GM06990 (cell line): ENCODE measurements around the gene AKAP17A.

Experiments
- DNase-seq: peaks from one replicate; pipeline ENCODE4 v3.0.0-alpha.2; 2011; ENCODE audit not compliant: insufficient read length; ENCODE audit errors: extremely low read depth
- H3K27me3 ChIP-seq: replicated peaks from 2 replicates; pipeline ENCODE4 v1.6.0; 2011; ENCODE audit warnings: low read length; ENCODE audit not compliant: control insufficient read depth, insufficient read depth
- H3K36me3 ChIP-seq: 2 replicates; pipeline ENCODE4 v1.5.1; 2011; ENCODE audit warnings: low read length; ENCODE audit not compliant: control insufficient read depth, insufficient read depth
- H3K4me3 ChIP-seq: replicated peaks from 2 replicates; pipeline ENCODE4 v1.5.1; 2011; ENCODE audit warnings: low read depth, mild to moderate bottlenecking, control low read depth, low read length
- CTCF ChIP-seq: IDR thresholded peaks from 2 replicates; pipeline ENCODE4 v1.5.1; 2011; ENCODE audit warnings: low read length, control low read depth, mild to moderate bottlenecking, inconsistent platforms; ENCODE audit not compliant: insufficient read depth, poor library complexity, severe bottlenecking

The AKAP17A gene, protein sequence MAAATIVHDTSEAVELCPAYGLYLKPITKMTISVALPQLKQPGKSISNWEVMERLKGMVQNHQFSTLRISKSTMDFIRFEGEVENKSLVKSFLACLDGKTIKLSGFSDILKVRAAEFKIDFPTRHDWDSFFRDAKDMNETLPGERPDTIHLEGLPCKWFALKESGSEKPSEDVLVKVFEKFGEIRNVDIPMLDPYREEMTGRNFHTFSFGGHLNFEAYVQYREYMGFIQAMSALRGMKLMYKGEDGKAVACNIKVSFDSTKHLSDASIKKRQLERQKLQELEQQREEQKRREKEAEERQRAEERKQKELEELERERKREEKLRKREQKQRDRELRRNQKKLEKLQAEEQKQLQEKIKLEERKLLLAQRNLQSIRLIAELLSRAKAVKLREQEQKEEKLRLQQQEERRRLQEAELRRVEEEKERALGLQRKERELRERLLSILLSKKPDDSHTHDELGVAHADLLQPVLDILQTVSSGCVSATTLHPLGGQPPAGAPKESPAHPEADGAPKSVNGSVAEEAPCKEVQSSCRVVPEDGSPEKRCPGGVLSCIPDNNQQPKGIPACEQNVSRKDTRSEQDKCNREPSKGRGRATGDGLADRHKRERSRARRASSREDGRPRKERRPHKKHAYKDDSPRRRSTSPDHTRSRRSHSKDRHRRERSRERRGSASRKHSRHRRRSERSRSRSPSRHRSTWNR

GRCh38 chrX:1591102-1591862 is at the start of gene AKAP17A:
AKAP17A (plus strand) TSS chrX:1591604; CDS start chrX:1593463, 1,859 bp downstream.
- peak; percentile 95 for DNase-seq
- no peak for TF ChIP-seq CTCF
- Histone ChIP-seq H3K27me3 (no peaks in the 10 kb centered on the region), H3K4me3 (peak within 1 kb of the TSS; percentile 96), H3K36me3 (peaks cover 26% of the 10 kb centered on the region)

DNA sequence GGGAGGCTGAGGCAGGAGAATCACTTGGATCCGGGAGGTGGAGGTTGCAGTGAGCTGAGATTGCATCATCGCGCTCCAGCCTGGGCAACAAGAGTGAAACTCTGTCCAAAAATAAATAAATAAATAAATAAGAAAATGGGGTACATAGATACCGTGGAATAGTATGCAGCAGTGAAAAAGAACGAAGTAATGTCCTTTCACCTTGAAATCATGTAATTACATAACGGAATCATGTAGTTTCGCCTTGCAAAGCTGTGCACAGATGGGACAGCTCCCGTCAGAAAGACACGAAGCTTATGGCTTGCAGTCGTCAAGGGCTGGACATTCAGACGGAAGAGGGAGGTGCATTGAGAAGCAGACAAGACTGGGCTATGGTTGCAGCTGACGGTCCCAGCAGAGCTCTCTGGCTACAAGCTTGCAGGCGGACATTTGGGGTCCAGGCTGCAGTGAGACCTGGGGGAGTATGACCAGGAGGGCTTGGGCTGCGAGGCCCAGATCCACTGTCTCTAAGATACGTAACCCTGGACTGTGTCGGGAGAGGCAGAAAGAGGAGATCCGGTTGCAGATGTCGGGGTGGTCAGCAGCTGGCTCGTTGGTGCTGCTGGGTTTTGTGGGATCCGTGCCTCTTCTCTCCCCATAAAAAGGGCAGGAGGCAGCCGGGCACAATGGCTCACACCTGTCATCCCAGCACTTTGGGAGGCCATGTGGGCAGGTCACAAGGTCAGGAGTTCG is 48.2 kb upstream of the AKAP17A start:
- TF ChIP-seq CTCF: no peak
- H3K27me3 ChIP-seq: no peaks in the 10 kb centered on the region
- no peak overlapping the region for H3K4me3 ChIP-seq
- no peaks in the 10 kb centered on the region for H3K36me3 ChIP-seq
- no peak for DNase-seq

DNA sequence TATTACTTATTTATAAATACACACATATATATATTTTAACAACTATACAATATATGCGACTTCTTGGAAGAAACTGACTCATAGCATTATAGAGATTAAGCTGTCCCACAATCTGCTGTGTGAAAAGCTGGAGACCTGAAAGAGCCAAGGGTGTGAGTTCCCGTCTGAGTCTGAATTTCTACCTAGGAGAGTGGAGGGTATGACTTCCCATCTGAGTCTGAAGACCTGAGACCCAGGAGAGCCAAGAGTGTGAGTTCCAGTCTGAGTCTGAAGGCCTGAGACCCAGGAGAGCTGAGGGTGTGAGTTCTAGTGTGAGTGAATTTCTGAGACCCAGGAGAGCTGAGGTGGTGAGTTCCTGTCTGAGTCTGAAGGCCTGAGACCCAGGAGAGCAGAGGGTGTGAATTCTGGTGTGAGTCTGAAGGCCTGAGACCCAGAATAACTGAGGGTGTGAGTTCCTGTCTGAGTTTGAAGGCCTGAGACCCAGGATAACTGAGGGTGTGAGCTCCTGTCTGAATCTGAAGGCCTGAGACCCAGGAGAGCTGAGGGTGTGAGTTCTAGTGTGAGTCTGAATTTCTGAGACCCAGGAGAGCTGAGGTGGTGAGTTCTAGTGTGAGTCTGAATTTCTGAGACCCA is 45.5 kb upstream of the AKAP17A start:
- Histone ChIP-seq H3K36me3 (no peaks in the 10 kb centered on the region), H3K27me3 (no peaks in the 10 kb centered on the region), H3K4me3 (no peak overlapping the region)
- no peak for TF ChIP-seq CTCF
- no peak for DNase-seq

DNA sequence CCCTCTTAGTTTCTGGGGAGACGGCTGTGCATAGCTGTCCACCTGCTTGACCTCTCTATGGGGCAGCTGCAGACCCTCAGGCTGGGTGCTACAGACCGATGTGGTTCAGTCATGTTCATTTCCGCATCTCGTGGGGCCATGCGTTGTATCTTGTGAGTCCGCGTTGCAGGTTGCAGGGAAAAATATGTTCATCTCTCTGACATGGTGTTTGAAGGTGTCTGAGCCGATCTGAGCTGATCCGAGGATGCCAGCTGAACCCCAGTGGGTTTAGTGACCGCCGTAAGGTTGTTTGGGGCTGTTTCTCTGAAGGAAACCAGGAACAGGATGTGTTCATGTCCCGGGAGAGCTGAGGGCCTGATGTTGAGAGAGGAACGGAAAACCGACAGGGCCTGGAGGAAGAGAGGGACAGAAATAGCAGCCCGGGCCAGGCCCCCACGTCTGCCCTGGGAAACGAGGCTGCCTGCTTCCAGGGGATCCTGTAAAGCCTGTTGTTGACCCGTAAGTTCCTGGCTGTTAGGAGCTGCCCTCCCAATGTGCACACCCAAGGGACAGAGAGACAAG is 44.6 kb upstream of the AKAP17A start:
- no peak for DNase-seq

More for the DNA sequence above, 44.6 kb upstream of the AKAP17A start:
- H3K27me3 ChIP-seq: no peaks in the 10 kb centered on the region
- no peaks in the 10 kb centered on the region for H3K36me3 ChIP-seq
- no peak overlapping the region for H3K4me3 ChIP-seq
- no peak for TF ChIP-seq CTCF
